Kidney capillary endothelial cell (primary cell): ENCODE measurements around the gene NELFE.
"Not testable (repeated sequence)": the region's sequence is repeated elsewhere in the genome, so short reads cannot be mapped to it uniquely, and the experiment has no call there.

Experiments
- DNase-seq: peaks from one replicate; pipeline ENCODE4 v3.0.0-alpha.2; 2018; ENCODE audit warnings: low spot score

The NELFE gene, protein sequence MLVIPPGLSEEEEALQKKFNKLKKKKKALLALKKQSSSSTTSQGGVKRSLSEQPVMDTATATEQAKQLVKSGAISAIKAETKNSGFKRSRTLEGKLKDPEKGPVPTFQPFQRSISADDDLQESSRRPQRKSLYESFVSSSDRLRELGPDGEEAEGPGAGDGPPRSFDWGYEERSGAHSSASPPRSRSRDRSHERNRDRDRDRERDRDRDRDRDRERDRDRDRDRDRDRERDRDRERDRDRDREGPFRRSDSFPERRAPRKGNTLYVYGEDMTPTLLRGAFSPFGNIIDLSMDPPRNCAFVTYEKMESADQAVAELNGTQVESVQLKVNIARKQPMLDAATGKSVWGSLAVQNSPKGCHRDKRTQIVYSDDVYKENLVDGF

DNA sequence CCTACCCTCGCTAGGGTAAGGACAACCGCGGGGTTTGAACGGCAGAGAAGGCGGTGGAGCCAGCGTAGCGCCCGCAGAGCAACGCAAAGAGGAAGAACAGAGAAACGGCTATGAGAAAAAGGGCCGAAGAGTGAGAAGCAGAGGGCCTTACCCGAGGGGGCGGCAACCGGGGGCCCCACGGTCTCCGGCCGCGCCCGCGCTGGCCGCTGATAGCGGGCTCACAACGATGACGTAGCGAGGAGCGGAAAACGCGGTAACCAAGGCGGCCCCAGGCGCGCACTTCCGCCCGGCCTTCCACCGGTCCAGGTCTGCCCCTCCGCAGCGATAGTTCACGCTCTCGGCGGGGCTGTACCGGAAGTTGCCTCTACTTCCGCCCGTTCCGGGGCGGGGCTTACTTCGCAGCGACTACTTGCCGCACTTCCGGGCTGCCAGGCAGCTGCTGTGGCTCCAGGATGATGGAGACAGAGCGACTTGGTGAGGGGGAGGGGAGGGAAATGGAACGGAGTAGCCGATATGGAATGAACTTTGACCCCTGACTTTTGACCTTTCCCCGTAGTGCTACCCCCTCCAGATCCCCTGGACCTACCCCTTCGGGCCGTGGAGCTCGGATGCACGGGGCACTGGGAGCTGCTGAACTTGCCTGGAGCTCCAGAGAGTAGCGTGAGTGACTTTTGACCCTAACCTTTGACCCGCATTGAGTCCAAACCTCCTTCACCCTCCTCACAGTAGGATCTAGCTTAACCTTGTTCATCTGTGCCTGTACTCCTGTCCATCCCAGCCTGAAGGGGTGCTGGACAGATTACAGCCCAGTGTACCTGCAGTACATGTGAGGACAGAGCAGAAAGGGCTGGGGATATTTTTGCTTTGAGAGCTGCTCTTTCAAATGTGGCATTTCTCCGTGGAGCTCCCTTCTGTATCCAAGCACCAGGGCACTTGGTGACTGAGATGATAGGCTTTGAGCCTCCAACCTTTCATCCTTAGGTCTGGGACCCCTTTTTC, at the start of gene NELFE, which contains the start of gene SKIC2:
NELFE (minus strand) TSS at position 231 of the 999 bp plus-strand sequence. CDS start 525 bp downstream, outside the sequence.
SKIC2 (plus strand) TSS at position 435 of the 999 bp plus-strand sequence; CDS start at position 453, 18 bp downstream.
- peak; percentile 94 for DNase-seq

DNA sequence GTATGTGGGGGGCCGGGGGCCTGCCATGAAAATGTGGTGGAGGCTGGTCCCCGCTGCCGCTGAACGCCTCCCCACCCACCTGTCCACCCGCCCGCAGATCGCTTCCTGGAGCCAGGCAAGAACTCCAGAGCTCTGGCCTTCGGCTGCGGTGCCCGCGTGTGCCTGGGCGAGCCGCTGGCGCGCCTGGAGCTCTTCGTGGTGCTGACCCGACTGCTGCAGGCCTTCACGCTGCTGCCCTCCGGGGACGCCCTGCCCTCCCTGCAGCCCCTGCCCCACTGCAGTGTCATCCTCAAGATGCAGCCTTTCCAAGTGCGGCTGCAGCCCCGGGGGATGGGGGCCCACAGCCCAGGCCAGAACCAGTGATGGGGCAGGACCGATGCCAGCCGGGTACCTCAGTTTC, 49.3 kb upstream of the NELFE start:
- not testable (repeated sequence) for DNase-seq

DNA sequence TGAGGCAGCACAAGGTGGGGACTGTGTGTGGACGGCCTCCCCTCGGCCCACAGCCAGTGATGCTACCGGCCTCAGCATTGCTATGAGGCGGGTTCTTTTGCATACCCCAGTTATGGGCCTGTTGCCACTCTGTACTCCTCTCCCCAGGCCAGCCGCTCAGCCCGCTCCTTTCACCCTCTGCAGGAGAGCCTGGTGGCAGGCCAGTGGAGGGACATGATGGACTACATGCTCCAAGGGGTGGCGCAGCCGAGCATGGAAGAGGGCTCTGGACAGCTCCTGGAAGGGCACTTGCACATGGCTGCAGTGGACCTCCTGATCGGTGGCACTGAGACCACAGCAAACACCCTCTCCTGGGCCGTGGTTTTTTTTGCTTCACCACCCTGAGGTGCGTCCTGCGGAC, 48.3 kb upstream of the NELFE start:
- not testable (repeated sequence) for DNase-seq

DNA sequence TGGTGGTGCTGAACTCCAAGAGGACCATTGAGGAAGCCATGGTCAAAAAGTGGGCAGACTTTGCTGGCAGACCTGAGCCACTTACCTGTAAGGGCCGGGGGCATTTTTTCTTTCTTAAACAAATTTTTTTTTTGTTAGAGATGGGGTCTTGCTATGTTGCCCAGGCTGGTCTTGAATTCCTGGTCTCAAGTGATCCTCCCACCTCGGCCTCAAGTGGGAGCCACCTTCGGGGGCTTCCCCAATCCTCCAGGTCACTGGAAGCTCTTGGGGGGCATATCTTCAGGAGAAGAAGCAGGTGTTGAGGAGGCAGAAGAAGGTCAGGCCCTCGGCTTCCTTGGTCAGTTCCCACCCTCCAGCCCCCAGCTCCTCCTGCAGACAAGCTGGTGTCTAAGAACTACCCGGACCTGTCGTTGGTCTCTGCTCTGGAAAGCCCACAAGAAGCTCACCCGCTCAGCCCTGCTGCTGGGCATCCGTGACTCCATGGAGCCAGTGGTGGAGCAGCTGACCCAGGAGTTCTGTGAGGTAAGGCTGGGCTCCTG, 47.3 kb upstream of the NELFE start:
- not testable (repeated sequence) for DNase-seq

DNA sequence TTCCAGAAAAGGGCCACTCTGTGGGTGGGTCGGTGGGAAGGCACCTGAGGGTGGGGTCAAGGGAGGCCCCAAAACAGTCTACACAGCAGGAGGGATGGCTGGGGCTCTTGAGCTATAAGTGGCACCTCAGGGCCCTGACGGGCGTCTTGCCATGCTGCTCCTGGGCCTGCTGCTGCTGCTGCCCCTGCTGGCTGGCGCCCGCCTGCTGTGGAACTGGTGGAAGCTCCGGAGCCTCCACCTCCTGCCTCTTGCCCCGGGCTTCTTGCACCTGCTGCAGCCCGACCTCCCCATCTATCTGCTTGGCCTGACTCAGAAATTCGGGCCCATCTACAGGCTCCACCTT, 46.7 kb upstream of the NELFE start:
- not testable (repeated sequence) for DNase-seq

DNA sequence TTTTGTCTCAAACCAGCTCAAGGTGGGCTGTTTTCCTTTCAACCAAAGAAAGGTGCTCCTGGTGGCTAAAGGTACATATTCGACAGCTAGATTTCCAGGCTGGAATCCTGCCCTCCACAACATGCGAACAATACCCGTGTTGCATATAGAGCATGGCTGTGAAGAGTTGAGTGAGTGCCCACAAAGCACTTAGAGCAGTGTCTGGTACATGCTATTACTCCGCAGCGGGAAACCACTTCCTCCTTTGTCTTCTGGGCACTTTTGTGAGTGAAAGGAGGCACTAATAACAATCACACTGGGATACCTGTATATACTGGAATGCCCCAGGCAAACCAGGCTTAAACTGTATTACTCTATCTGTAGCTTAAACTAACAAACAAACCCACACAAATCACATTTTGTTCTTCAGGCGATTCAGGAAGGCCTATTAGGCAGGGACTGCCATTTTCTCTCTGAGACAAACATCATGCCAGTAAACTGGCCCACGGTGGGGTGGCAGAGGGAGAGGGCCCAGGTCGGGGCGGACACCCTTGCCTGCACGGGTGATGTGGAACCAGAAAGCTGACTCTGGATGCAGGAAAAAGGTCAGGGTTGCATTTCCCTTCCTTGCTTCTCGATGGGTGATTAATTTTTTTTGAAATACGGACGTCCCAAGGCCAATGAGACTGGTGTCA, 46.2 kb upstream of the NELFE start:
- not testable (repeated sequence) for DNase-seq

DNA sequence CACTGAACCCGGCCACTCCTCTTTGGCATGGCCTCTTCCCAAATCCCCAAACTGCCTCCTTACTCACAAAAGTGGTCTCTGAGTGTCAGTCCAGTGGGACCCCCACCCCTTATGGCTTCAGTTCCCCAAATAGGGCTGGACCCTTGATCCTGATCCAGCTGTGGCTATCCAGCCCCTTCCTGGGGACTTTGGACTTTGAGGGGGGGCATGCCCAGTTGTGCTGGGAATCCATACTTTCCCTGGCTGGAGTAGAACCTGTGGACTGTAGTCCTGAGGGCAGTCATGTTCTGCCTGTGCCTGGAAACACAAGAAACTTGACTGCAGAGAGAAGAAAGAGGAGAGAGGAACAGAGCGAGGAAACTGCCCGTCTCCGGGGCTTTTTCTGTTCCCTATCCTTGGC, 45.6 kb upstream of the NELFE start:
- DNase-seq = not testable (repeated sequence)

DNA sequence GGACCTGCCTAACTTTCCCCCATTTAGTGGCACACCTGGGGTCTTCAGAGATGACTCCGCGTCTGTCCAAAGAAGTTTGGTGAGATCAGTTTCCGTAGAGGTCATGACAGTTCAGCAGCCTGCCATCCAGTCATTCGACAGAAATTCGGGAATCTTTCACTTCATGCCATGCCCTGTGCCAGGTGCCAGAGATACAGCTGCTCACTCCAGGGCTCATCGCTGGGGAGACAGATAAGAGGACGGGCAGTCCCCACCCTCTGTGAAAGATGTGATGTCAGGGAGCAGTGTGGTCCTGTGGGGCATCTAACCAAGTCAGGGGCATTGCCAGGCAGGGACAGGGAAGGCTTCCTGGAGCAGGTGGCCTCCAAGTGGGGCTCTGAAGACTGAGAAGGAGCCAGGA, 44.5 kb upstream of the NELFE start:
- DNase-seq = not testable (repeated sequence)

DNA sequence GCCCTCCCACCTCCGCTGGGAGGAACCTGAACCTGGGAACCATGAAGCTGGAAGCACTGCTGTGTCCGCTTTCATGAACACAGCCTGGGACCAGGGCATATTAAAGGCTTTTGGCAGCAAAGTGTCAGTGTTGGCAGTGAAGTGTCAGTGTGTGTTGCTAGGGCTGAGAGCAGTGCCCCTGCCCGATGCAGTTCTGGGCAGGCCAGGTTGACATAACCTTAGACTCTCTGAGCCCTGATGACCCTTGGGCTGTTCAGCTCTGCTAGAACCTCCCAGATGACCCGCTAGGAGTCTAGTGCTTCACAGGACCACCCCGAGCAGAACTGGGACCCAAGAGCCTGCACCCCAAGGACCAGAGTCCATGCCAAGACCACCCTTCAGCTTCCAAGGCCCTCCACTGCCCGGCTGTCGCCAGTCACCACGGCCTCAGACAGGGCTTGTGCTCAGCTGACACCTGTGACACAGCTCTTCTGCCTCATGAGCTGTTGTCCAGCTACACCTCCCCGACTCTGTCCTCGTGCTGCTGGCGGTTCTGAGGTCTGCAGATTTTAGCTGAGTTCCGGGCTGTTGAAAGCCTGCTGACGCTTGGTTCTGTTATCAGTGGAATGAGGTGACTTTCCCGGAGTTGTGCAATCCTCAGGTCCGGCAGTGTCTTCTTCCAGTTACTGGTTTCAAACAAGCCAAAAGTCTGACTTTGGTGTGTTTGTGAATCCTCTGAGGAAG, 43.9 kb upstream of the NELFE start:
- DNase-seq = not testable (repeated sequence)

DNA sequence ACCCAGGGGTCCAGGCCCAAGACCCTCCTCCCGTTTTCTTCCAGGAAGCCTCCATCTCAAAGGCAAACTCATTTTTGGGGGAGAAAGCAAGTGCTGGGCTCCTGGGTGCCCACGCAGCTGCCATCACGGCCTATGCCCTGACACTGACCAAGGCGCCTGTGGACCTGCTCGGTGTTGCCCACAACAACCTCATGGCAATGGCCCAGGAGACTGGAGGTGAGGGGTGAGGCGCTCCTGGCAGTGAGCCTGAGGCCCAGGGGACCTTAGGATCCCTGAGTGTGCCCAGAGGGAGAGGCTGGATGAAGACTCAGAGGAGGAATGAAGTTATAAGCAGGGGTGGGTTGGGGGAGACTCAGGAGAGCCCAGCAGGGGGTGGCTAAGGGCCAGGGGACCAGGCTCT, 37.6 kb upstream of the NELFE start:
- not testable (repeated sequence) for DNase-seq

DNA sequence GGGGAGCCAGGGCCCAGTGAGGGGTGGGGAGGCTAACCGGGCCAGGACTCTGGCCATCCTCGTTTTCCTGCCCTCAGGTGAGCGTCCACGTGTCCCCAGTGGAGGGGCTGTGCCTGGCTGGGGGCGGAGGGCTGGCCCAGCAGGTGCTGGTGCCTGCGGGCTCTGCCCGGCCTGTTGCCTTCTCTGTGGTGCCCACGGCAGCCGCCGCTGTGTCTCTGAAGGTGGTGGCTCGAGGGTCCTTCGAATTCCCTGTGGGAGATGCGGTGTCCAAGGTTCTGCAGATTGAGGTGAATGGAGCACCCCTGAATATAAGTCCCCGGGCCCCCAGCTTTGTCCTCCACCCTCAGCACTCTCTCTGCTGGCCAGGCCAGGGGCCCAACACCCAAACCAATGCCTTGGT, 35.6 kb upstream of the NELFE start:
- not testable (repeated sequence) for DNase-seq

DNA sequence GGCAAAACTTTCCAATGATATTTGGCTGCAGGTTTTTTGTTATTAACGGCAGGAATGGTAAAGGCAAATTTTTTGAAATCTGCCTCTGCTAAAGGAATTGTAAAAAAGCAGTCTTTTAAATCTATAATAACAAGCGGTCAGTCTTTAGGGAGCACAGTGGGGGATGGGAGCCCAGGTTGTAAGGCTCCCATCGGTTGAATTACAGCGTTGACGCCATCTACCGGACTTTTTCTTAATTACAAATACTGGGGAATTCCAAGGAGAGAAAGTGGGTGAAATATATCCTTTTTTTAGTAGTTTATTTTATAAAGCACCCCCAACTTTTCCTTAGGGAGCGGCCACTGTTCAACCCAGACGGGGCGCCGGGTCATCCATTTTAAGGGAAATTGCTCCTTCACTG, 30.6 kb upstream of the NELFE start:
- DNase-seq = not testable (repeated sequence)

DNA sequence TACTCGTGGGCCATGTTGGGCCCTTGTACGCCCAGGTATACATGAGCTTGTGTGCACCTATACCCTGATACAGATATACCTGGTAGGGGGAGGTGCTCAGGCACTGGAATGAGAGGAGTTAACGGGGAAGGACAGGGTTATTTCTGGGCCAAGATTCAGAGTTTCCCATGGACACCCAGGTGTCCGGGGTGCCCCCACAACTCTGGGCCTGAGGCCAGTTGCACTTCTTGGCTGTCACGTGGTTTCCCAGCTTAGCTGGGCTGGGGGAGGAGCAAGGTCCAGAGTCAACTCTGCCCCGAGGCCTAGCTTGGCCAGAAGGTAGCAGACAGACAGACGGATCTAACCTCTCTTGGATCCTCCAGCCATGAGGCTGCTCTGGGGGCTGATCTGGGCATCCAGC, 23.0 kb upstream of the NELFE start, which contains the start of gene C4A:
C4A (plus strand) TSS at position 314 of the 400 bp plus-strand sequence; CDS start at position 365, 51 bp downstream.
- not testable (repeated sequence) for DNase-seq

DNA sequence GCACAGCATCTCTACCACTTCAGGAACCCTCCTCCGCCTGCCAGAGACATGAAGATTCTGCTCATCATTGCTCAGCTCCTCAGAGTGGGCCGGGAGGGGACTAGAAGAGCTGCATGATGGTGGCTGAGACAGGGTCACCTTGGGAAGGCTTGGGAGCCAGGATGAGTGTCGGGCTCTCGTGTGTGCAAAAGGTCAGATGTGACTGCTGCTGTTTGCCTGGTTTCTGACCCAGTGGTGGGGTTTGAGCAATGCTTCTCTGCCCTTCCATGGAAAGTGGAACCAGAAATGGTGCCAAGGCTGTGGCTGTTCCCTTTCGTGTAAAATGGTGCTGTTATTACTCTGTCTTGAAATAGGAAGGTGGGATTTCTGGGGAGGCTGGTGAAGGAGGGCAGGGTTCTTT, 22.2 kb upstream of the NELFE start:
- DNase-seq = not testable (repeated sequence)

DNA sequence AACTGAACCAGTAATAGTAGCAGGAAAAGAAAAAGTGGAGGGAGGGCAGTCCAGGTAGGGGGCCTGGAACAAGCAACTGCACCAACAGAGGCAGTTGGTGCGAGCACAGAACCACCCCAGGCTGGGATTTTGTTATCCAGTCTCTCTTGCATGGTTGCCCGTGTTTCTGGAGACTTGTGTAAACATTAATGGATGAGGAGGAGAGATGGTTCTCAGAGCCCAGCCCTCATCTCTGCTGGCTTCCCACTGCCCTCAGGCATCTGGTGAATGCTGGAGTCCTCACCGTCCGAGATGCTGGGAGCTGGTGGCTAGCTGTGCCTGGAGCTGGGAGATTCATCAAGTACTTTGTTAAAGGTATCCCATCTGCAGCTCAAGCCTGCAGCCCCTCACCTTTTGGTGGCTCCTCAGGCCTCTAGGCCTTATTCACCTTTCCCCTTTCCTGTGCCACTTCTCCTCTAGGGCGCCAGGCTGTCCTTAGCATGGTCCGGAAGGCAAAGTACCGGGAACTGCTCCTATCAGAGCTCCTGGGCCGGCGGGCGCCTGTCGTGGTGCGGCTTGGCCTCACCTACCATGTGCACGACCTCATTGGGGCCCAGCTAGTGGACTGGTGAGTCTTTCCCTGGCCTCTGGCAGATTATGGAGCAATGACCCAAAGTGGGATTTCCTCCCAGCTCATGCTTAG, 21.6 kb upstream of the NELFE start:
- not testable (repeated sequence) for DNase-seq

DNA sequence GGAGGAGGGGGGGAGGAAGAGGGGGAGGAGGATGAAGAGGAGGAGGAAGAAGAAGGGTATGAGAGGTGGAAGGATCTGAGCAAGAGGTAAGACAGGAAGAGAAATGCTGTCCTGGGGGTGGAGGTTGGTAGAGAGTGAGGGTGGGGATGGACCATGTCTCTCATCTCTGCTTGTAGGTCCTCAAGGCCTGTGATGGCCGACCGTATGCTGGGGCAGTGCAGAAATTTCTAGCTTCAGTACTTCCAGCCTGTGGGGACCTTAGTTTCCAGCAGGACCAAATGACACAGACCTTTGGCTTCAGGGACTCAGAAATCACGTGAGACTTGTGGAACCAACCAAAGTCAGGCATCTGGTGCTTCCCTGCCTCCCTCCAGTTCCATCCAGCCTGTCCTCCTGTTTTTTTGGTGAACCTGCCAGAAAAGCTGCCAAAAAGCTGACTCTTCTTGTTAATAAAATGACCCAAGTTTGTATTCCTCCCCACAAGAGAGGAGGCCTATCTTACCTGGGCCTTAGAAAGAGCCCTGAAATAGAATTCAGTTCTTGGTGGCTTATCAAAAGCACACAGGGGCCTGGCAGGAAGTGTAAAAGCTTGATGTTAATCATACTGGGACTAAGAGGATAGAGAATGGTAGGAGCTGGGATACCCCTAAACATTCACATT, 20.6 kb upstream of the NELFE start:
- DNase-seq = no peak

DNA sequence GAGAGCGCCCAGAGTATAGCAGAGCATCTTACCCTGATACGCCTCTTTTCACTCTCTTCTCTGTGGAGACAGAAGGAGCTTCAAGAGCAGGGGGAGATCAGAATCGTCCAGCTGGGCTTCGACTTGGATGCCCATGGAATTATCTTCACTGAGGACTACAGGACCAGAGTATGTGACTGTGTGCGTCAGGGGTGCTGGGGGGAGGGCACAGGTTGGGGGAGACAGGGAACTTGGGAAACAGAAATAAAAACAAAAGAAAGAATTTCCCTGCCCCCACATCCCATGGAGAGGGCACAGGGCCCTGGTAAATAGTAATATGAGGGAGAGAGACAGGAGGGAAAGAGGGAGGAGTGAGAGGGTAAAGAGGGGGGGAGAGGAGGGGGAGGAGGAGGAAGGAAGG, 20.1 kb upstream of the NELFE start:
- DNase-seq = no peak

DNA sequence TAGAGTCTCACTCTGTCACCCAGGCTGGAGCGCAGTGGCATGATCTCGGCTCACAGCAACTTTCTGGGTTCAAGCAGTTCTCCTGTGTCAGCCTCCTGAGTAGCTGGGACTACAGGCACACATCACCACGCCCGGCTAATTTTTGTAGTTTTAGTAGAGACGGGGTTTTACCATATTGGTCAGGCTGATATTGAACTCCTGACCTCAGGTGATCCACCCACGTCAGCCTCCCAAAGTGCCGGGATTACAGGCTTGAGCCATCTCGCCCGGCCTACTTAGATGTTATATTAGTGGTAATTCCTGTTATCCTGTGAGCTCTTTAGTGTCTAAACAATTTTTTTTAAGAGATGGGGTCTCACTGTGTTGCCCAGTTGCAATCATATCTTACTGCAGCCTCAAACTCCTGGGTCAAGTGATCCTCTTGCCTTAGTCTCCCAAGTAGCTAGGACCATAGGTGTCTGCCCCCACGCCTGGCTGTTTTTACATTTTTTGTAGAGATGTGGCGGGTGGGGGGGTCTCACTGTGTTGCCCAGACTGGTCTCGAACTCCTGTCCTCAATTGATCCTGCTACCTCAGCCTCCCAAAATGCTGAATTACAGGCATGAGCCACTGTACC, 19.2 kb upstream of the NELFE start:
- DNase-seq = no peak

DNA sequence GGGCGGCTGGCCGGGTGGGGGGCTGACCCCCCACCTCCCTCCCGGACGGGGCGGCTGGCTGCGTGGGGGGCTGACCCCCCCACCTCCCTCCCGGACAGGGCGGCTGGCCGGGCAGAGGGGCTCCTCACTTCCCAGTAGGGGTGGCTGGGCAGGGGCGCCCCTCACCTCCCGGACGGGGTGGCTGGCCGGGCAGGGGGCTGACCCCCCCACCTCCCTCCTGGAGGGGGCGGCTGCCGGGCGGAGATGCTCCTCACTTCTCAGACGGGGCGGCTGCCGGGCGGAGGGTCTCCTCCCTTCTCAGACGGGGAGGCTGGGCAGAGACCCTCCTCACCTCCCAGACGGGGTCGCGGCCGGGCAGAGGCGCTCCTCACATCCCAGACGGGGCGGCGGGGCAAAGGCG, 17.3 kb upstream of the NELFE start:
- not testable (repeated sequence) for DNase-seq
